Glutamatergic neuron (in vitro differentiated cells): ENCODE data around the gene PYGB. TPM values are rescaled to one million over a fixed set of nuclear protein-coding genes. Genes with fewer than 3 reads are reported as not detected.
A peak's percentile ranks its signal among the peaks of the same experiment; 100 is the strongest.

ENCODE experiments used
- DNase-seq: peaks from one replicate; pipeline ENCODE4 v3.0.0; 2022
- H3K27ac Mint-ChIP-seq: one replicate; pipeline ENCODE4 v1.8.0; 2020; ENCODE audit warnings: mild to moderate bottlenecking, mixed read lengths, inconsistent platforms; ENCODE audit not compliant: unreplicated experiment
- H3K27me3 Mint-ChIP-seq: one replicate; pipeline ENCODE4 v1.8.0; 2020; ENCODE audit warnings: mild to moderate bottlenecking, moderate library complexity, mixed read lengths, inconsistent platforms; ENCODE audit not compliant: unreplicated experiment
- H3K36me3 Mint-ChIP-seq: one replicate; pipeline ENCODE4 v1.8.0; 2020; ENCODE audit warnings: mild to moderate bottlenecking, mixed read lengths, inconsistent platforms; ENCODE audit not compliant: unreplicated experiment
- H3K4me1 Mint-ChIP-seq: one replicate; pipeline ENCODE4 v1.8.0; 2020; ENCODE audit warnings: mild to moderate bottlenecking, low read depth, mixed read lengths, inconsistent platforms; ENCODE audit not compliant: unreplicated experiment
- H3K4me3 Mint-ChIP-seq: one replicate; pipeline ENCODE4 v1.8.0; 2020; ENCODE audit warnings: mild to moderate bottlenecking, mixed read lengths, inconsistent platforms; ENCODE audit not compliant: unreplicated experiment
- H3K9me3 Mint-ChIP-seq: one replicate; pipeline ENCODE4 v1.8.0; 2020; ENCODE audit warnings: mild to moderate bottlenecking, moderate library complexity, mixed read lengths, inconsistent platforms; ENCODE audit not compliant: unreplicated experiment
- total RNA-seq: library from RNA; stranded (reverse); fragmentation: NEBNext Ultra II Directional; extraction: Animal tissue kit (Norgen Biotek cat#: 25700); gene quantifications from one replicate; pipeline ENCODE4 v1.2.1, GENCODE V29; 2021; ENCODE audit not compliant: unreplicated experiment
- TF ChIP-seq, protein P1 (sequence below): fragments of 200-600 bp; sonication (generic); IDR thresholded peaks from one replicate; pipeline ENCODE4 v1.5.0; 2021; ENCODE audit not compliant: partially characterized antibody, unreplicated experiment

The PYGB gene
- total RNA-seq, 1 donor from 2014 or later, result 295 TPM

DNA sequence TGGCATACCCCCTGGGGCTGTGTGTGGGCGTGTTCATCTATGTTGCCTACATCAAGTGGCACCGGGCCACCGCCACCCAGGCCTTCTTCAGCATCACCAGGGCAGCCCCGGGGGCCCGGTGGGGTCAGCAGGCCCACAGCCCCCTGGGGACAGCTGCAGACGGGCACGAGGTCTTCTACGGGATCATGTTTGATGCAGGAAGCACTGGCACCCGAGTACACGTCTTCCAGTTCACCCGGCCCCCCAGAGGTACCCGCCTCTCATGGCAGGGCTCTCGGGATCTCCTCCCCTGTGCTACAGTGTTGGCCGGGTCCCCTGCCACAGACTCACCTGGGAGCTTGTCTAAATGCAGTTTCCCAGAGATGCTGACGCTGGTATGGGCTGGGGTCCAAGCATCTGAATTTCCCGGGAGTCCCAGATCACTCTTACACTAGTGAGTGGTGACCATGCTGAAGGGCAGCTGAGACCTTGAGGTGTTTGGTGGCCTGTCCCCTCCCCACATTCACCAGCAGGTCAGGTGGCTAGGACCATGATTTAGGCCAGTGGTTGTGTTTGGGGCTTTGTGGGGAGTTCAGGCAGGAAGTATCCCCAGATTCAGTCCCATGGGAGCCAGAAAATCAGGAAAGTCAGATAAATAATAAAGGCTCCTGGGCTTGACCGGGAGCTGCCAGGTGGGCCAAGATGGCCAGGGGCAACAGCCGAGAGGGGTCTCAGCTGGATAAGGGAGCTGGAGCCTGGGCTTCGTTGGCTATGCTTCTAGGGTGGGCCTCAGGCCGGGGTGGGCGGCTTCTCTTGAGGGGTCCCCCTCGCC, 40.5 kb upstream of the PYGB start:
- Mint-ChIP-seq H3K9me3 (peaks cover 3% of the 10 kb centered on the region), H3K4me3 (no peak overlapping the region), H3K27ac (peak overlapping the region; percentile 48), H3K36me3 (no peaks in the 10 kb centered on the region), H3K4me1 (peaks cover 38% of the 10 kb centered on the region), H3K27me3 (no peaks in the 10 kb centered on the region)
- TF ChIP-seq, protein P1, sequence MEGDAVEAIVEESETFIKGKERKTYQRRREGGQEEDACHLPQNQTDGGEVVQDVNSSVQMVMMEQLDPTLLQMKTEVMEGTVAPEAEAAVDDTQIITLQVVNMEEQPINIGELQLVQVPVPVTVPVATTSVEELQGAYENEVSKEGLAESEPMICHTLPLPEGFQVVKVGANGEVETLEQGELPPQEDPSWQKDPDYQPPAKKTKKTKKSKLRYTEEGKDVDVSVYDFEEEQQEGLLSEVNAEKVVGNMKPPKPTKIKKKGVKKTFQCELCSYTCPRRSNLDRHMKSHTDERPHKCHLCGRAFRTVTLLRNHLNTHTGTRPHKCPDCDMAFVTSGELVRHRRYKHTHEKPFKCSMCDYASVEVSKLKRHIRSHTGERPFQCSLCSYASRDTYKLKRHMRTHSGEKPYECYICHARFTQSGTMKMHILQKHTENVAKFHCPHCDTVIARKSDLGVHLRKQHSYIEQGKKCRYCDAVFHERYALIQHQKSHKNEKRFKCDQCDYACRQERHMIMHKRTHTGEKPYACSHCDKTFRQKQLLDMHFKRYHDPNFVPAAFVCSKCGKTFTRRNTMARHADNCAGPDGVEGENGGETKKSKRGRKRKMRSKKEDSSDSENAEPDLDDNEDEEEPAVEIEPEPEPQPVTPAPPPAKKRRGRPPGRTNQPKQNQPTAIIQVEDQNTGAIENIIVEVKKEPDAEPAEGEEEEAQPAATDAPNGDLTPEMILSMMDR, result no peak
- no peak for DNase-seq

DNA sequence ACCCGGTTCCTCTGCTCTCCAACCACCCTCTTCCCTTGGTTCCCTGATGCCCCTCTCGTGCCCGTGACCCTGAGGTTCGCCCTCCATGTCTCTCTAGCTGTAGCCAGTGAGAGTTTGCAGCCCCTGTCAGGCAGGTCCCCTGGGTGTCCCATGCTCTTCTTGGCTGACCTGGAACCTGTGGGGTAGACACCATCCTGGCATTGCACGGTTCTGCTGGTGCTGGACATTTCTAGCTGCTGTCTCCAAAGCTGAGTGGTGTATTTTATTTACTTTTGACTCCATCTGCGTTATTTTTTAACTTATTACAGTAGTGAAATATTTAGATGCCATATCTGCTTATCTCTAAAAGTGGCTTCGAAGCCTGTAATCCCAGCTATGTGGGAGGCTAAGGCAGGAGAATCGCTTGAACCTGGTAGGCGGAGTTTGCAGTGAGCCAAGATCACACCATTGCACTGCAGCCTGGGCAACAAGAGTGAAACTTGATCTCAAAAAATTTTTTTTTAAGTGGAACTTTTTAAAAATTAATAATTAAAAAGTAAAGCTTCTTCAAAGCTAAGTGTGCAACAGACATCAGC, 39.8 kb upstream of the PYGB start:
- Mint-ChIP-seq H3K4me1 (peaks cover 34% of the 10 kb centered on the region), H3K9me3 (peaks cover 1% of the 10 kb centered on the region)

DNA sequence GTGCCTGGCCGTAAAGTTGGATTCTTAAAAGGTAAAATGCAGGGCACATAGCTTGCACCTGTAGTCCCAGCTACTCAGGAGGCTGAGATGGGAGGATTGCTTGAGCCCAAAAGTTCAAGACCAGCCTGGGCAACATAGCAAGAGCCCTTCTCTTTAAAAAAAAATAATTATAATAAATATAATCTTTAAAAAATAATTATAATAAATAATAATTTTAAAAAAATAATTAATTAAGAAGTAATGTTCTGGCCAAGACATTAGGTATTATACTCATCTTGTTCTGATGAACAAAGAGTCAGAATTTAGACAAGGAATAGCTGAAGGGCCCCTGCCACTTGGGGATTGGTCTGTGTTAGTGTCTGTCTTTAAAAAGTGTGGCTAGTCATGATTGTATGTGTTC, 38.5 kb upstream of the PYGB start:
- Mint-ChIP-seq H3K27me3 (peaks cover 4% of the 10 kb centered on the region), H3K9me3 (peaks cover 1% of the 10 kb centered on the region), H3K4me3 (no peak overlapping the region), H3K27ac (no peak overlapping the region), H3K4me1 (peaks cover 21% of the 10 kb centered on the region), H3K36me3 (no peaks in the 10 kb centered on the region)
- DNase-seq, result no peak
- TF ChIP-seq, protein P1, result no peak

More for the DNA sequence above, 39.8 kb upstream of the PYGB start:
- Mint-ChIP-seq H3K4me3 (no peak overlapping the region), H3K36me3 (no peaks in the 10 kb centered on the region), H3K27ac (no peak overlapping the region), H3K27me3 (peaks cover under 1% of the 10 kb centered on the region)
- TF ChIP-seq, protein P1, result no peak
- no peak for DNase-seq

DNA sequence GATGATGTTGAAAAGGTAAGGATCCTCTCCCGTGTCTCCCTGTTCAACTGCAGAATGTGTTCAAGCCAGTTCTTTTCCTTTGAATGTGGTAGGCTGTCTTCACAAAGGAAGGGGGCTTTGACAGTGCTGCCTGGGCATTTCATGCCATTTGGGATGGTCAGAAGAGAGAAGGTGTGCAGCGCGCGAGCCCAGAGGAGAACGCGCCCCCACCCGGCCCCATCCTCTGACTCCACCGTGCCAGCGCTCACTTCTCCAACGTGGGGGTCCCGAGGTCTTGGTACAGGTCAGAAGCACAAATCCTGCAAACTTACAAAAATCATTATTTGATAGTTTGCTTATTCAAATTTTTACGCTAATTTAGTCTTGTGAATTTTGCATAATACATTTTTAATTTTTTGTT, 38.0 kb upstream of the PYGB start:
- DNase-seq, result no peak
- Mint-ChIP-seq H3K4me3 (no peak overlapping the region), H3K27ac (no peak overlapping the region)

More for the DNA sequence above, 38.0 kb upstream of the PYGB start:
- H3K4me1 Mint-ChIP-seq, result peaks cover 18% of the 10 kb centered on the region
- peaks cover 1% of the 10 kb centered on the region for H3K9me3 Mint-ChIP-seq
- H3K36me3 Mint-ChIP-seq, result no peaks in the 10 kb centered on the region
- TF ChIP-seq, protein P1, result no peak
- peaks cover 4% of the 10 kb centered on the region for H3K27me3 Mint-ChIP-seq
